Heart left ventricle (tissue), 16 donors: ENCODE measurements around the gene VWDE. TPM values are rescaled to one million over a fixed set of nuclear protein-coding genes. Genes with fewer than 3 reads are reported as not detected.

Experiments
- ATAC-seq, 4 donors: fragments of 200-7000 bp; cut with Tn5 transposase; one replicate each; pipeline ENCODE4 v1.9.1; 2020 to 2022; ENCODE audit warnings: moderate library complexity in 4 of 4, mild to moderate bottlenecking in 3 of 4, moderate number of reproducible peaks in 1 of 4
- DNase-seq, 5 donors: peaks; one replicate each; pipeline ENCODE4 v3.0.0-alpha.2; 2020
- H3K27ac ChIP-seq, 12 donors: fragments of 200-600 bp; sonication (generic) in 4 of 12; one replicate each; pipeline versions ENCODE4 v1.5.0 to v1.8.0; 2016 to 2022; ENCODE audit warnings: mild to moderate bottlenecking in 2 of 12
- H3K27me3 ChIP-seq, 9 donors: fragments of 200-600 bp; sonication (generic) in 2 of 9; one replicate each; pipeline versions ENCODE4 v1.5.1 to v1.8.0; 2016 to 2022; ENCODE audit warnings: mild to moderate bottlenecking in 3 of 9
- H3K36me3 ChIP-seq, 9 donors: fragments of 200-600 bp; sonication (generic) in 2 of 9; one replicate each; pipeline versions ENCODE4 v1.5.0 to v1.8.0; 2018 to 2022; ENCODE audit warnings: mild to moderate bottlenecking in 2 of 9
- H3K4me1 ChIP-seq, 12 donors: fragments of 200-600 bp; sonication (generic) in 4 of 12; one replicate each; pipeline versions ENCODE4 v1.5.0 to v1.8.0; 2016 to 2022; ENCODE audit warnings: mild to moderate bottlenecking in 3 of 12
- H3K4me3 ChIP-seq, 12 donors: fragments of 200-600 bp; sonication (generic) in 4 of 12; one replicate each; pipeline versions ENCODE4 v1.5.0 to v1.8.0; 2017 to 2022; ENCODE audit warnings: mild to moderate bottlenecking in 9 of 12, moderate library complexity in 4 of 12
- H3K9me3 ChIP-seq, 12 donors: fragments of 200-600 bp; sonication (generic) in 4 of 12; one replicate each; pipeline versions ENCODE4 v1.5.0 to v1.8.0; 2016 to 2022; ENCODE audit warnings: mild to moderate bottlenecking in 1 of 12
- POLR2A ChIP-seq, 2 donors: fragments of 450-650 bp; IDR thresholded peaks; one replicate each; pipeline ENCODE4 v1.6.1; 2017; ENCODE audit warnings: antibody characterized with exemption in 2 of 2, mild to moderate bottlenecking in 2 of 2, moderate library complexity in 2 of 2
- WGBS, 4 donors: extraction: QIAGEN DNeasy Blood & Tissue Kit in 2 of 4; methylation state at CpG; one replicate each; pipeline versions ENCODE4 v1.1.5 to v1.1.7; 2013 to 2018; 5-methylcytosine and 5-hydroxymethylcytosine counted together
- intact Hi-C, 10 donors: fragments of 100-400 bp; cut with DNase I; formaldehyde crosslinking; loops; one replicate each; pipeline versions ENCODE4 v1.11.1 to v1.14.2; 2022
- polyA plus RNA-seq, 2 donors: library from polyadenylated mRNA; stranded (reverse); fragments of 200-250 nt; gene quantifications; one replicate each; pipeline ENCODE4 v1.2.3, GENCODE V29; 2013
- total RNA-seq, 9 donors: library from RNA; depleted of rRNA in 2 of 9; stranded (reverse); fragments of >200 nt in 2 of 9; fragmentation: NEBNext Ultra II Directional in 3 of 9; extraction: Animal tissue kit (Norgen Biotek cat#: 25700) in 3 of 9; gene quantifications; one replicate each; pipeline versions ENCODE4 v1.1.0 to v1.2.4, GENCODE V29; 2016 to 2023
- TF ChIP-seq, protein P1 (sequence below), 12 donors: fragments of 200-600 bp; sonication (generic) in 4 of 12; IDR thresholded peaks; one replicate each; pipeline versions ENCODE4 v1.5.0 to v1.8.0; 2018 to 2022; ENCODE audit warnings: antibody characterized with exemption in 12 of 12, mild to moderate bottlenecking in 5 of 12
- donor health status: ischemic (EF 13 %, LVEDD 7.1; RV severe dilation, severe dysfunction).
- donor health status: healthy with polysubstance abuse.
- donor health status: DM: no; HTN: yes; CAD: no.
- donor health status: DM: no; HTN: no; CAD: no.
- donor health status: ischemic (EF 25% LVEDD 6.9; RV normal size, moderate dysfunction).
- donor health status: ischemic (EF 25% LVEDD 5.7; RV mildly dilated, moderate dysfunction).
- donor health status: healthy.
- donor health status: DM: yes; HTN: yes; CAD: no.
- donor health status: ischemic (EF 35%, LVEDD 5.7; RV mildly dilated, moderate dysfunction).
- donor health status: nonischemic (EF 11% LVEDD 7.7; RV severe dilation, severe dysfunction).
- donor health status: DM: yes; HTN: yes; CAD: no.
- donor health status: PGD.
- donor health status: ischemic (EF 29% LVEDD 5.4; RV normal size, mild dysfunction).
- donor health status: nonischemic (EF 23%, LVEDD 6.1; RV moderate dilation, normal function).

Gene VWDE
- total and polyA plus RNA-seq, 11 donors, result 0.07 to 0.58 (median 0.27) TPM; not detected in 8

GRCh38 chr7:12299367-12299766 lies 104.3 kb downstream of the VWDE start:
- WGBS, 4 donors, result 76 to 88% (median 80%) methylated on average over 3 of the region's 3 CpGs
- H3K4me1 ChIP-seq, result no peaks in the 10 kb centered on the region
- TF ChIP-seq, protein P1, sequence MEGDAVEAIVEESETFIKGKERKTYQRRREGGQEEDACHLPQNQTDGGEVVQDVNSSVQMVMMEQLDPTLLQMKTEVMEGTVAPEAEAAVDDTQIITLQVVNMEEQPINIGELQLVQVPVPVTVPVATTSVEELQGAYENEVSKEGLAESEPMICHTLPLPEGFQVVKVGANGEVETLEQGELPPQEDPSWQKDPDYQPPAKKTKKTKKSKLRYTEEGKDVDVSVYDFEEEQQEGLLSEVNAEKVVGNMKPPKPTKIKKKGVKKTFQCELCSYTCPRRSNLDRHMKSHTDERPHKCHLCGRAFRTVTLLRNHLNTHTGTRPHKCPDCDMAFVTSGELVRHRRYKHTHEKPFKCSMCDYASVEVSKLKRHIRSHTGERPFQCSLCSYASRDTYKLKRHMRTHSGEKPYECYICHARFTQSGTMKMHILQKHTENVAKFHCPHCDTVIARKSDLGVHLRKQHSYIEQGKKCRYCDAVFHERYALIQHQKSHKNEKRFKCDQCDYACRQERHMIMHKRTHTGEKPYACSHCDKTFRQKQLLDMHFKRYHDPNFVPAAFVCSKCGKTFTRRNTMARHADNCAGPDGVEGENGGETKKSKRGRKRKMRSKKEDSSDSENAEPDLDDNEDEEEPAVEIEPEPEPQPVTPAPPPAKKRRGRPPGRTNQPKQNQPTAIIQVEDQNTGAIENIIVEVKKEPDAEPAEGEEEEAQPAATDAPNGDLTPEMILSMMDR (IDR thresholded peaks at IDR 0.05), result no peak
- TF ChIP-seq POLR2A (IDR thresholded peaks at IDR 0.05), result no peak
- ATAC-seq (no peak), DNase-seq (no peak)
- intact Hi-C loops, result no loop called here
- H3K27me3 ChIP-seq, result no peaks in the 10 kb centered on the region
- H3K9me3 ChIP-seq, result peaks cover 0 to 15% (median 0%) of the 10 kb centered on the region in 12 donors
- no peaks in the 10 kb centered on the region for H3K36me3 ChIP-seq
- no peak overlapping the region for H3K27ac ChIP-seq
- no peak overlapping the region for H3K4me3 ChIP-seq

DNA sequence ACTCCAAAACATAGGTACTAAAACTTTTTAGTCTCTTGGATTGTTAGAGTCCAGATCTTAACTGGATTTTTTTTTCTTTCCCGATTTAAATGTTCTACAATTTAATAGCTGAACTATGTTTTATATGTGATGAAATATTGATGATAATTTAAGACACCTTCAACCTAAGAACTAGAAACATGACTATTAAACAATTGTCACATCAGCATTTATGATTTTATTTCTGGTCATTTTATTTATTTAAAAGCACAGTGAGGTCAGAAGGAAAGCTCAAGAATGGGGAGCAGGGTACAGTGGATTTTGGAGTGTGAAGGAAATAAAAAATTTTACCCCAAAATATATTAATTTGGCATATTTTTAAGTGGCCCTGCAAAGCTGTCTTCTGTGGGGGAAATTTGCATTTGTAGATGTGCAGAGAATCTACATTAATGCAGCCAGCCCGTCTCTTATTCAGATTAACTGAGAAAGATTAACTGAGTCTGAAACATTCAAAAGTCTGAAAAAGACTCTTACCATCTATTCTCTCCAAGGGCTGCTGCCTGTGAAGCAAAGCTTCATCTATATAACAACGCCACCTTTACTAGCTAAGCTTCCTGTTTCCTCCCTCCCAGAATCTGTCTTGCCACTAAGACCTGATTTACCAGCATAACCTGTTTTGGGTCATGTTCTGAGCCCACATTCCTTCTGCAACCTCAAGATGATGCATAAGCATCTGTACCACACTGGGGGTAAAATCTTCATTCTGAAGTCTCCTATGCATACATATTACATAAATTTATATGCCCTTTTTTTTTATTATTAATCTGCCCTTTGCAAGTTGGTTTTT lies 106.2 kb downstream of the VWDE start:
- TF ChIP-seq, protein P1 (IDR thresholded peaks at IDR 0.05), result no peak
- TF ChIP-seq POLR2A (IDR thresholded peaks at IDR 0.05), result no peak
- intact Hi-C loops, result no loop called here
- ATAC-seq, result no peak
- Histone ChIP-seq H3K4me1 (no peaks in the 10 kb centered on the region), H3K27me3 (peaks cover 0 to 5% (median 0%) of the 10 kb centered on the region in 9 donors), H3K36me3 (no peaks in the 10 kb centered on the region), H3K27ac (no peak overlapping the region), H3K9me3 (peaks cover 0 to 1% (median 0%) of the 10 kb centered on the region in 12 donors), H3K4me3 (no peak overlapping the region)
- no peak for DNase-seq
- 72 to 76% (median 75%) methylated on average over 3 of the region's 3 CpGs for WGBS, 4 donors

GRCh38 chr7:12296051-12296570 lies 107.6 kb downstream of the VWDE start:
- ATAC-seq, result no peak
- 81 to 90% (median 85%) methylated on average over 6 to 7 of the region's 7 CpGs for WGBS, 4 donors
- H3K27ac ChIP-seq, result no peak overlapping the region
- H3K4me3 ChIP-seq, result no peak overlapping the region
- H3K4me1 ChIP-seq, result no peaks in the 10 kb centered on the region
- intact Hi-C loops, result no loop called here
- peaks cover 0 to 5% (median 0%) of the 10 kb centered on the region in 9 donors for H3K27me3 ChIP-seq
- DNase-seq, result no peak
- peaks cover 0 to 7% (median 2%) of the 10 kb centered on the region in 12 donors for H3K9me3 ChIP-seq
- no peaks in the 10 kb centered on the region for H3K36me3 ChIP-seq
- TF ChIP-seq POLR2A (IDR thresholded peaks at IDR 0.05), result no peak
- TF ChIP-seq, protein P1 (IDR thresholded peaks at IDR 0.05), result no peak

- no peak overlapping the region for H3K27ac ChIP-seq
- ATAC-seq, result no peak
- H3K4me1 ChIP-seq, result no peaks in the 10 kb centered on the region
- H3K27me3 ChIP-seq, result peaks cover 0 to 5% (median 0%) of the 10 kb centered on the region in 9 donors
- intact Hi-C loops, result no loop called here
- no peak for DNase-seq
- 35 to 57% (median 53%) methylated on average over 2 of the region's 2 CpGs for WGBS, 4 donors
- TF ChIP-seq, protein P1 (IDR thresholded peaks at IDR 0.05), result no peak
- TF ChIP-seq POLR2A (IDR thresholded peaks at IDR 0.05), result no peak
- no peaks in the 10 kb centered on the region for H3K36me3 ChIP-seq
- peaks cover 0 to 12% (median 3%) of the 10 kb centered on the region in 12 donors for H3K9me3 ChIP-seq
- H3K4me3 ChIP-seq, result no peak overlapping the region
Measured at GRCh38 chr7:12294701-12295100, 109.0 kb downstream of the VWDE start.
